OCI-LY1 (cell line): ENCODE results near the gene COPS9.

Source experiments
- CTCF ChIP-seq: fragments of 200-600 bp; sonication (generic), shearing (Covaris generic); IDR thresholded peaks from 2 replicates; pipeline ENCODE4 v1.5.1; 2017; ENCODE audit warnings: mild to moderate bottlenecking, antibody characterized with exemption, low read length, moderate library complexity, mixed read lengths
- EZH2 ChIP-seq: fragments of 200-600 bp; sonication (generic), shearing (Covaris generic); IDR thresholded peaks from 2 replicates; pipeline ENCODE4 v1.8.0; 2017; ENCODE audit warnings: borderline replicate concordance, mixed run types, mild to moderate bottlenecking, antibody characterized with exemption, low read length, moderate library complexity, mixed read lengths

GRCh38 chr2:240144649-240145261 is 8.7 kb upstream of the COPS9 start:
- TF ChIP-seq CTCF (no peak), EZH2 (no peak)
